Neural cell (in vitro differentiated cells): ENCODE measurements around the gene ZNF837. TPM values are rescaled to one million over a fixed set of nuclear protein-coding genes. Genes with fewer than 3 reads are reported as not detected.

Source experiments
- H2AFZ ChIP-seq: fragments of 200-600, 300-800 bp; sonication (generic), shearing (Covaris generic); 2 replicates; pipeline ENCODE4 v1.6.0; 2014; ENCODE audit warnings: low read depth, mild to moderate bottlenecking, antibody characterized with exemption, low read length, moderate library complexity
- H3F3A ChIP-seq: fragments of 200-600 bp; shearing (Covaris generic); 2 replicates; pipeline ENCODE4 v1.6.1; 2016; ENCODE audit warnings: mild to moderate bottlenecking, moderate library complexity, mixed read lengths, antibody characterized with exemption, low read length; ENCODE audit not compliant: insufficient read depth, poor library complexity, severe bottlenecking
- H3K27ac ChIP-seq: fragments of 200-600, 300-800 bp; sonication (generic), shearing (Covaris generic); 2 replicates; pipeline ENCODE4 v1.5.1; 2014; ENCODE audit warnings: mild to moderate bottlenecking, low read length, moderate library complexity
- H3K27me3 ChIP-seq: fragments of 300-800, 200-600 bp; sonication (generic), shearing (Covaris generic); 2 replicates; pipeline ENCODE4 v1.6.0; 2014; ENCODE audit warnings: mild to moderate bottlenecking, low read depth, low read length, moderate library complexity; ENCODE audit not compliant: insufficient read depth
- H3K36me3 ChIP-seq: fragments of 300-800, 200-600 bp; sonication (generic), shearing (Covaris generic); 2 replicates; pipeline ENCODE4 v1.5.1; 2014; ENCODE audit warnings: mild to moderate bottlenecking, antibody characterized with exemption, low read length, moderate library complexity; ENCODE audit not compliant: insufficient read depth
- H3K4me2 ChIP-seq: fragments of 300-800, 200-600 bp; sonication (generic), shearing (Covaris generic); 2 replicates; pipeline ENCODE4 v1.6.0; 2014; ENCODE audit warnings: mild to moderate bottlenecking, low read length
- H3K4me3 ChIP-seq: fragments of 300-800, 200-600 bp; sonication (generic), shearing (Covaris generic); 2 replicates; pipeline ENCODE4 v1.5.1; 2014; ENCODE audit warnings: mild to moderate bottlenecking, low read length, moderate library complexity
- H3K79me2 ChIP-seq: fragments of 200-600 bp; shearing (Covaris generic); replicated peaks from 2 replicates; pipeline ENCODE4 v1.6.0; 2014; ENCODE audit warnings: mild to moderate bottlenecking, low read length, moderate library complexity; ENCODE audit not compliant: insufficient read depth
- H3K9ac ChIP-seq: fragments of 300-800, 200-600 bp; sonication (generic), shearing (Covaris generic); 2 replicates; pipeline ENCODE4 v1.6.1; 2016; ENCODE audit warnings: mild to moderate bottlenecking, low read length, mixed read lengths
- H3K9me2 ChIP-seq: fragments of 200-600 bp; shearing (Covaris generic); 2 replicates; pipeline ENCODE4 v1.6.1; 2016; ENCODE audit warnings: mild to moderate bottlenecking, low read length, mixed read lengths; ENCODE audit not compliant: insufficient read depth
- H3K9me3 ChIP-seq: fragments of 200-600, 300-800 bp; sonication (generic), shearing (Covaris generic); 2 replicates; pipeline ENCODE4 v1.6.1; 2016; ENCODE audit warnings: mild to moderate bottlenecking, mixed run types, low read length, moderate library complexity, mixed read lengths
- H4K20me1 ChIP-seq: fragments of 200-600 bp; shearing (Covaris generic); 2 replicates; pipeline ENCODE4 v1.6.1; 2016; ENCODE audit warnings: mild to moderate bottlenecking, mixed run types; ENCODE audit not compliant: insufficient read depth
- CTCF ChIP-seq: fragments of 450-650 bp; IDR thresholded peaks from 2 replicates; pipeline ENCODE4 v1.5.1; 2014; ENCODE audit warnings: antibody characterized with exemption, mild to moderate bottlenecking, moderate library complexity; ENCODE audit not compliant: poor library complexity, severe bottlenecking
- EP300 ChIP-seq: fragments of 450-650 bp; conservative IDR thresholded peaks from 2 replicates; pipeline ENCODE4 v1.6.1; 2014; ENCODE audit warnings: antibody characterized with exemption, mild to moderate bottlenecking, moderate library complexity; ENCODE audit not compliant: poor library complexity, severe bottlenecking
- EZH2 ChIP-seq: fragments of 200-600, 300-800 bp; shearing (Covaris generic), sonication (generic); IDR thresholded peaks from 2 replicates; pipeline ENCODE4 v1.6.1; 2014; ENCODE audit warnings: antibody characterized with exemption, low read length, borderline replicate concordance, mild to moderate bottlenecking; ENCODE audit not compliant: insufficient read depth, poor library complexity, severe bottlenecking
- MXI1 ChIP-seq: fragments of 450-650 bp; conservative IDR thresholded peaks from 2 replicates; pipeline ENCODE4 v1.6.1; 2014; ENCODE audit warnings: antibody characterized with exemption, mild to moderate bottlenecking; ENCODE audit not compliant: poor library complexity, severe bottlenecking
- POLR2AphosphoS5 ChIP-seq: IDR thresholded peaks from 2 replicates; pipeline ENCODE4 v1.6.1; 2012
- RAD21 ChIP-seq: fragments of 450-650 bp; conservative IDR thresholded peaks from 2 replicates; pipeline ENCODE4 v1.6.1; 2014; ENCODE audit warnings: antibody characterized with exemption, mild to moderate bottlenecking, moderate library complexity
- SMC3 ChIP-seq: fragments of 450-650 bp; conservative IDR thresholded peaks from 2 replicates; pipeline ENCODE4 v1.6.1; 2014; ENCODE audit warnings: antibody characterized with exemption, mild to moderate bottlenecking, moderate library complexity; ENCODE audit not compliant: poor library complexity
- TAF1 ChIP-seq: IDR thresholded peaks from 2 replicates; pipeline ENCODE4 v1.6.1; 2012; ENCODE audit warnings: low read depth
- polyA minus RNA-seq: library from RNA; depleted of rRNA, polyadenylated mRNA; stranded (reverse); fragments of >200 nt; gene quantifications from 2 replicates; pipeline ENCODE4 v1.2.3, GENCODE V29; 2014
- polyA plus RNA-seq: library from polyadenylated mRNA; depleted of rRNA; stranded (reverse); fragments of >200 nt; gene quantifications from 2 replicates; pipeline ENCODE4 v1.2.3, GENCODE V29; 2014
- TF ChIP-seq, protein P1 (sequence below): IDR thresholded peaks from 2 replicates; pipeline ENCODE4 v1.6.1; 2012; ENCODE audit warnings: borderline replicate concordance

The ZNF837 gene
- 4.5 and 9.8 TPM in 2 replicates for polyA plus RNA-seq
- 5.1 and 9.3 TPM in 2 replicates for polyA minus RNA-seq

GRCh38 chr19:58380662-58381459 lies at the start of gene ZNF837:
Gene ZNF837, minus strand, starts transcription at chr19:58381030. Its CDS starts 11,698 bp downstream, at chr19:58369332.
- Histone ChIP-seq H3K9ac (peak within 1 kb of the TSS; percentile 89), H3K4me3 (peak within 1 kb of the TSS; percentile 78), H4K20me1 (no peaks in the 10 kb centered on the region), H3K79me2 (no peaks in the 10 kb centered on the region), H3K4me2 (peak within 1 kb of the TSS; percentile 95), H3K27me3 (no peaks in the 10 kb centered on the region), H3K27ac (peak within 1 kb of the TSS; percentile 93), H2AFZ (peak within 1 kb of the TSS; percentile 85), H3K36me3 (no peaks in the 10 kb centered on the region), H3K9me3 (no peaks in the 10 kb centered on the region), H3F3A (peaks cover under 1% of the 10 kb centered on the region), H3K9me2 (no peaks in the 10 kb centered on the region)
- TF ChIP-seq CTCF: peak; percentile 30
- peak; percentile 58 for TF ChIP-seq SMC3
- peak; percentile 73 for TF ChIP-seq EP300
- peak; percentile 95 for TF ChIP-seq MXI1
- peak; percentile 88 for TF ChIP-seq POLR2AphosphoS5
- TF ChIP-seq EZH2: no peak
- TF ChIP-seq, protein P1, sequence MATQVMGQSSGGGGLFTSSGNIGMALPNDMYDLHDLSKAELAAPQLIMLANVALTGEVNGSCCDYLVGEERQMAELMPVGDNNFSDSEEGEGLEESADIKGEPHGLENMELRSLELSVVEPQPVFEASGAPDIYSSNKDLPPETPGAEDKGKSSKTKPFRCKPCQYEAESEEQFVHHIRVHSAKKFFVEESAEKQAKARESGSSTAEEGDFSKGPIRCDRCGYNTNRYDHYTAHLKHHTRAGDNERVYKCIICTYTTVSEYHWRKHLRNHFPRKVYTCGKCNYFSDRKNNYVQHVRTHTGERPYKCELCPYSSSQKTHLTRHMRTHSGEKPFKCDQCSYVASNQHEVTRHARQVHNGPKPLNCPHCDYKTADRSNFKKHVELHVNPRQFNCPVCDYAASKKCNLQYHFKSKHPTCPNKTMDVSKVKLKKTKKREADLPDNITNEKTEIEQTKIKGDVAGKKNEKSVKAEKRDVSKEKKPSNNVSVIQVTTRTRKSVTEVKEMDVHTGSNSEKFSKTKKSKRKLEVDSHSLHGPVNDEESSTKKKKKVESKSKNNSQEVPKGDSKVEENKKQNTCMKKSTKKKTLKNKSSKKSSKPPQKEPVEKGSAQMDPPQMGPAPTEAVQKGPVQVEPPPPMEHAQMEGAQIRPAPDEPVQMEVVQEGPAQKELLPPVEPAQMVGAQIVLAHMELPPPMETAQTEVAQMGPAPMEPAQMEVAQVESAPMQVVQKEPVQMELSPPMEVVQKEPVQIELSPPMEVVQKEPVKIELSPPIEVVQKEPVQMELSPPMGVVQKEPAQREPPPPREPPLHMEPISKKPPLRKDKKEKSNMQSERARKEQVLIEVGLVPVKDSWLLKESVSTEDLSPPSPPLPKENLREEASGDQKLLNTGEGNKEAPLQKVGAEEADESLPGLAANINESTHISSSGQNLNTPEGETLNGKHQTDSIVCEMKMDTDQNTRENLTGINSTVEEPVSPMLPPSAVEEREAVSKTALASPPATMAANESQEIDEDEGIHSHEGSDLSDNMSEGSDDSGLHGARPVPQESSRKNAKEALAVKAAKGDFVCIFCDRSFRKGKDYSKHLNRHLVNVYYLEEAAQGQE: peak; percentile 62
- no peak for TF ChIP-seq TAF1
- peak; percentile 34 for TF ChIP-seq RAD21

- Histone ChIP-seq H3K9me2 (no peaks in the 10 kb centered on the region), H3K27me3 (no peaks in the 10 kb centered on the region)
Observed at GRCh38 chr19:58429745-58430144, 48.9 kb upstream of the ZNF837 start.

More at GRCh38 chr19:58429745-58430144, 48.9 kb upstream of the ZNF837 start:
- Histone ChIP-seq H3K9me3 (peaks cover 30% of the 10 kb centered on the region), H4K20me1 (no peaks in the 10 kb centered on the region), H3K79me2 (no peaks in the 10 kb centered on the region), H3K9ac (no peak overlapping the region), H3K4me3 (no peak overlapping the region), H3F3A (no peaks in the 10 kb centered on the region), H3K4me2 (no peak overlapping the region), H3K27ac (no peak overlapping the region), H3K36me3 (peaks cover 25% of the 10 kb centered on the region), H2AFZ (no peak overlapping the region)
- TF ChIP-seq EP300 (no peak), EZH2 (no peak), SMC3 (no peak), POLR2AphosphoS5 (no peak), RAD21 (no peak), CTCF (no peak), MXI1 (no peak), TAF1 (no peak)
- TF ChIP-seq, protein P1: no peak
